ENCODE results near the gene PAIP2. TPM values are rescaled to one million over a fixed set of nuclear protein-coding genes. Genes with fewer than 3 reads are reported as not detected.

PAIP2 gene
- total RNA-seq, 4 donors from 2014 or later: 78.5 to 131 (median 93.3) TPM

DNA sequence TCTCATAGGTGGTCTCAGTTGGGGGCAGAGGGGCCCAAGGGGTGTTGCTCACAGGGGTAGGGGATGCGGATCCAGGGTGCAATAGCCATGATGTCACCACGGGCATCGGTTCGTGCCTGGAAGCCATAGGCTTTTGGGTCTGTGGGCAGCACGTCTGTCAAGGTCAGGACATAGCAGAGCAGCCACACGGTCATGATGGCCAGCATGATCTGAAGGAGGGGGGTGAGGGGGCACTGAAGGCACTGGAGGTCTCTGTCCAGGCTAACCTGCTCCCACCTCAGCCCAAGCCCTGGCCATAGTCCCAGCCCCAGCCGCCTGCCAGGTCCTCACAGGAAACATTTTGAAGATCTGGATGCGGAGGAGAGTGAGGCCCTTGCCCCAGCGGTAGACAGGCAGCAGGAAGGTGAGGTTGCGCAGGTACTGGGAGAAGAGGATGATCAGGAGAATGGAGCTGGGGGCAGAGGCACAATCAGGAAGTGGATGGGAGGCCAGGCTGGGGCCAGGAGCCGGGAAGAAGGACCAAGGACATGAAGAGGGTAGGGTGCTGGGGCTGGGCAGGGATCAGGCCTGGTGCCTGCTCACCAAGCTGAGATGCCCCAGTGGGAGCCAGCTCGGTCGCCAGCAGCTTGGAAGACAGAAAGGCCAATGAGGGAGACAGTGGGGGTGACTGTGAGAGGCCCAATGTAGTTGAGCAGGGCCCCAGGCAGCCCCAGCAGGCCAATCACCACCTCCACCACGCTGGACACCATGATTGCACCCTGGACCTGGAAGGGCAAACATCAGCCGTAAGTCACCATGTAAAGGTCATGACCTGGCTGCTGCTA lies 38.2 kb downstream of the PAIP2 start:
- TF ChIP-seq POLR2A (IDR thresholded peaks at IDR 0.05): no peak
- TF ChIP-seq, protein P1, sequence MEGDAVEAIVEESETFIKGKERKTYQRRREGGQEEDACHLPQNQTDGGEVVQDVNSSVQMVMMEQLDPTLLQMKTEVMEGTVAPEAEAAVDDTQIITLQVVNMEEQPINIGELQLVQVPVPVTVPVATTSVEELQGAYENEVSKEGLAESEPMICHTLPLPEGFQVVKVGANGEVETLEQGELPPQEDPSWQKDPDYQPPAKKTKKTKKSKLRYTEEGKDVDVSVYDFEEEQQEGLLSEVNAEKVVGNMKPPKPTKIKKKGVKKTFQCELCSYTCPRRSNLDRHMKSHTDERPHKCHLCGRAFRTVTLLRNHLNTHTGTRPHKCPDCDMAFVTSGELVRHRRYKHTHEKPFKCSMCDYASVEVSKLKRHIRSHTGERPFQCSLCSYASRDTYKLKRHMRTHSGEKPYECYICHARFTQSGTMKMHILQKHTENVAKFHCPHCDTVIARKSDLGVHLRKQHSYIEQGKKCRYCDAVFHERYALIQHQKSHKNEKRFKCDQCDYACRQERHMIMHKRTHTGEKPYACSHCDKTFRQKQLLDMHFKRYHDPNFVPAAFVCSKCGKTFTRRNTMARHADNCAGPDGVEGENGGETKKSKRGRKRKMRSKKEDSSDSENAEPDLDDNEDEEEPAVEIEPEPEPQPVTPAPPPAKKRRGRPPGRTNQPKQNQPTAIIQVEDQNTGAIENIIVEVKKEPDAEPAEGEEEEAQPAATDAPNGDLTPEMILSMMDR (IDR thresholded peaks at IDR 0.05): no peak
- TF ChIP-seq POLR2AphosphoS5 (IDR thresholded peaks at IDR 0.05): no peak
- no peak for TF ChIP-seq EP300 (IDR thresholded peaks at IDR 0.05)
- Histone ChIP-seq H3K9me3 (no peaks in the 10 kb centered on the region), H3K4me1 (peaks cover 0 to 23% (median 3%) of the 10 kb centered on the region in 3 donors), H3K36me3 (peaks cover 0 to 15% of the 10 kb centered on the region in 2 donors), H3K27me3 (no peaks in the 10 kb centered on the region), H3K27ac (no peak overlapping the region), H3K4me3 (no peak overlapping the region)
- 55 to 80% methylated on average over 4 to 5 of the region's 15 CpGs for WGBS, 2 donors (ENCODE audit: low coverage in 1 of 2)
- no peak for ATAC-seq

DNA sequence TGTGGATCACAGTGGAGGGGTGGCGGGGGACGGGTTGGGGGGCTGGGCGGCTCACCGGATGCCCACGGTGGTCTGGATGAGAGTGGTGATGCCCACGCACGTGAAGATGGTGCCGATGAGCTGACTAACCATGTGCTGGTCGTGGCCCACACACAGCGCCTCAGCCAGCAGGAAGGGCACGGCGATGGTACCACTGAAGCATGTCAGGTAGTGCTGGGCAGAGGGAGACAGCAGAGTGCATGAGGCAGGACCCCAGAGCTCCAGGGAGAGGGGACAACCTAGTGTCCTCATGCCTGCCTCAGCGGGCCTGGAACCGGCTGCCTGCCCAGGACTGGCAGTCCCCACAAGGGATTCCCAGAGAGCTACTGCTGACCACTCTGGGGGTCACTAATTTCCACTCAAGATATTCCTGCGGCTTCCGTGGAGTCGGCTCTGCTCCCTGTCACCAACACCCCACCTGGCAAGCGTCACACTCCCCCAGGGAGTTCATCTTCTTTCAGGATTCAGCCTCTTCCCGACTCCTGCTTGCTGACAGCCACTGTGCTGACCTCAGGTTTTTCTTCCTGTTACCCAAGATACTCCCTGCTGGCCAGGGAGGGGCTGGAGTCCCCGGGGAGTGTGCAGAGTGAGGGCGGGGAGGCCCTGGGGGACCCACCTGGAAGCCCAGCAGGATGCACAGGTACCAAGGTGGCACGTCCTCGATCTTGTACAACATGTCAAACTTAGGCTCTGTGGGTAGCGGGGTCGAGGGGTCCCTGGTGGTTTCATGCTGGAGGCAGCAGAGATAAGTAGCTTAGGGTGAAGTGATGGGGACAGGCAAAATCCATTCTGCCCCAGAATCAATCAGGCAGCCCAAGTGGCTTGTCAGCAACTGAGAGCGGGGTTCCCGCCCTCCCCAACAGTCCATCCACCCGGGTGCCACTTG lies 40.4 kb downstream of the PAIP2 start:
- H3K36me3 ChIP-seq: peaks cover 0 to 7% of the 10 kb centered on the region in 2 donors
- H3K4me3 ChIP-seq: no peak overlapping the region
- H3K27ac ChIP-seq: no peak overlapping the region
- H3K9me3 ChIP-seq: no peaks in the 10 kb centered on the region
- no peak for ATAC-seq
- no peak for TF ChIP-seq POLR2AphosphoS5 (IDR thresholded peaks at IDR 0.05)
- TF ChIP-seq, protein P1 (IDR thresholded peaks at IDR 0.05): no peak
- TF ChIP-seq EP300 (IDR thresholded peaks at IDR 0.05): no peak
- TF ChIP-seq POLR2A (IDR thresholded peaks at IDR 0.05): no peak
- H3K27me3 ChIP-seq: no peaks in the 10 kb centered on the region
- WGBS, 2 donors (ENCODE audit: low coverage in 1 of 2): 50 to 93% methylated on average over 1 to 3 of the region's 28 CpGs
- H3K4me1 ChIP-seq: peaks cover 0 to 21% (median 3%) of the 10 kb centered on the region in 3 donors

DNA sequence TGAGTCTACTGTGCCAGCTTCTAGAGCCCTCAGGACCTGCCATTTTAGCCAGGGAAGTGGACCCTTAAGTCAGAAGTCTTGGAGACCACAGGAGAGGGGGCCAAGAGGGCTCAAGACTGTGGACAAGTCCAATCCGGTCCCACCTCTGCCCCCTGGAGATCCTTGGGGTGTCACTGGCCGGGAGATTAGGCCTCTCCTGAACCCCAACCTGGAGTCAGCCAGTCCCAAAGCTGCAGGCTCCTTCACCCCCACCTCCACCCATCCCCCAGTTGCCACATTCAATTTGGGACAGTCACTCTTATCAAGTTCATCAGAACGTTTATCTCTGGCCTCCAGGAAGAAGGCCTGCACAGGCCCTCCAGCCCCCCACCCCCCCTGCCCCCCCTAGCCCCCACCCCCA lies 41.2 kb downstream of the PAIP2 start:
- Histone ChIP-seq H3K27ac (no peak overlapping the region), H3K9me3 (no peaks in the 10 kb centered on the region), H3K4me1 (peaks cover 0 to 22% (median 4%) of the 10 kb centered on the region in 3 donors), H3K27me3 (no peaks in the 10 kb centered on the region), H3K36me3 (peaks cover 0 to 4% of the 10 kb centered on the region in 2 donors), H3K4me3 (no peak overlapping the region)
- TF ChIP-seq POLR2A (IDR thresholded peaks at IDR 0.05): no peak
- no peak for TF ChIP-seq EP300 (IDR thresholded peaks at IDR 0.05)
- no peak for ATAC-seq
- 0% methylated on average over 1 of the region's 3 CpGs; no CpG with 5 or more reads in 1 of the 2 donors for WGBS, 2 donors (ENCODE audit: low coverage in 1 of 2)

DNA sequence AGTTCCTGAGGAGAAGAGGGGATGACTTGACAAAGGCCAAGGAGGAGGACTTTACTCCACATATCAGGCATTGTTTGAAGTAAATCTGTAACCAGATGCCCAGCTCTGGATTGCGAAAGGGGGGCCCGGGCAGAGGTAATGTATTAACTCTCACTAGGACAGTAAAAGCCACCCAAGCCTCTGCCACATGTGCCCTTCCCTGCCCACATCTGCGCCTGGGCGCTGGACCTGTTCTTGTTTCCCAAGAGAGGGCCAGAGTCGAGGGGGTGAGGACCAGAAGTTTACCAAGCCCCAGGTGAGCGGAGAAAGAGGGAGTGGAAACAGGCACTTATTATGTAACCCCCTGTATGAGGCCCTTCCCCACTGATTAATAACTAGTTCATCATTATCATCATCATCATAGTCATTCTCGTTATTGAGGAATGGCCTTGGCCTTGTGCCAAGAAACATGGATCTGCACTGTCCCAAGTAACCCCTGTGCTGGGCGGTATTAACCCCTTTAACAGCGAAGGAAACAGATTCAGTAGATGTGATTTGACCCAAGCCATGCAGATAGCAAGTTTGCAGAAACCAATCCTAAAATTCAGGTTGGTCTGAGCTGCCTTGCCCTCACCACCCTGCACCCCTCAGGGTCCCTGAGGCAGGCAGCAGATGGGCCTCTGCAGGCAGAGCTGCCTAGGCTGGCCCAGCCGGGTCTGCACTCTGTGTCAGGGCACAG lies 41.8 kb downstream of the PAIP2 start, which contains the start of gene SLC23A1:
SLC23A1 (minus strand) TSS at position 23 of the 718 bp plus-strand sequence. CDS start 44 bp downstream, outside the sequence.
- Histone ChIP-seq H3K4me1 (peaks cover 0 to 25% (median 11%) of the 10 kb centered on the region in 3 donors), H3K27me3 (no peaks in the 10 kb centered on the region), H3K36me3 (no peaks in the 10 kb centered on the region), H3K4me3 (no peak within 1 kb of the TSS), H3K27ac (peak within 1 kb of the TSS in 2 of 4 donors; percentile 10 to 62), H3K9me3 (no peaks in the 10 kb centered on the region)
- 100% methylated on average over 2 of the region's 10 CpGs; no CpG with 5 or more reads in 1 of the 2 donors for WGBS, 2 donors (ENCODE audit: low coverage in 1 of 2)
- TF ChIP-seq, protein P1 (IDR thresholded peaks at IDR 0.05): no peak
- TF ChIP-seq POLR2A (IDR thresholded peaks at IDR 0.05) (no peak), POLR2AphosphoS5 (IDR thresholded peaks at IDR 0.05) (no peak), EP300 (IDR thresholded peaks at IDR 0.05) (no peak)
- ATAC-seq: no peak
